GM23248 (cell line): Measurements from ENCODE around the gene GBX1. TPM values are rescaled to one million over a fixed set of nuclear protein-coding genes. Genes with fewer than 3 reads are reported as not detected.

Source experiments
- DNase-seq: peaks from one replicate; pipeline ENCODE4 v3.0.0-alpha.2; 2015
- H2AFZ ChIP-seq: fragments of 200-600 bp; sonication (generic); 2 replicates; pipeline ENCODE4 v1.6.1; 2016; ENCODE audit warnings: antibody characterized with exemption
- H3F3A ChIP-seq: fragments of 200-600 bp; sonication (generic); 2 replicates; pipeline ENCODE4 v1.6.1; 2016; ENCODE audit warnings: mild to moderate bottlenecking, antibody characterized with exemption, mixed run types; ENCODE audit not compliant: insufficient read depth
- H3K27ac ChIP-seq: fragments of 200-600 bp; sonication (generic); 2 replicates; pipeline ENCODE4 v1.5.1; 2016; ENCODE audit warnings: mild to moderate bottlenecking
- H3K27me3 ChIP-seq: fragments of 200-600 bp; sonication (generic); replicated peaks from 2 replicates; pipeline ENCODE4 v1.6.1; 2016; ENCODE audit warnings: mild to moderate bottlenecking; ENCODE audit not compliant: insufficient read depth
- H3K36me3 ChIP-seq: fragments of 200-600 bp; sonication (generic); 2 replicates; pipeline ENCODE4 v1.6.1; 2016; ENCODE audit warnings: low read depth, mild to moderate bottlenecking
- H3K4me1 ChIP-seq: fragments of 200-600 bp; sonication (generic); 2 replicates; pipeline ENCODE4 v1.6.1; 2016; ENCODE audit warnings: mild to moderate bottlenecking; ENCODE audit not compliant: insufficient read depth
- H3K4me2 ChIP-seq: fragments of 200-600 bp; sonication (generic); one replicate; pipeline ENCODE4 v1.6.1; 2016; ENCODE audit warnings: mild to moderate bottlenecking; ENCODE audit not compliant: unreplicated experiment
- H3K4me3 ChIP-seq: fragments of 200-600 bp; sonication (generic); 2 replicates; pipeline ENCODE4 v1.5.1; 2016; ENCODE audit warnings: mild to moderate bottlenecking
- H3K79me2 ChIP-seq: fragments of 200-600 bp; sonication (generic); 2 replicates; pipeline ENCODE4 v1.6.1; 2016; ENCODE audit warnings: mild to moderate bottlenecking; ENCODE audit not compliant: insufficient read depth
- H3K9ac ChIP-seq: fragments of 200-600 bp; sonication (generic); 2 replicates; pipeline ENCODE4 v1.6.1; 2016; ENCODE audit warnings: mild to moderate bottlenecking
- H3K9me2 ChIP-seq: fragments of 200-600 bp; sonication (generic); 2 replicates; pipeline ENCODE4 v1.6.1; 2016; ENCODE audit warnings: mixed run types, mild to moderate bottlenecking, moderate library complexity; ENCODE audit not compliant: insufficient read depth
- H3K9me3 ChIP-seq: fragments of 200-600 bp; sonication (generic); one replicate; pipeline ENCODE4 v1.6.1; 2017; ENCODE audit warnings: low read depth
- H4K20me1 ChIP-seq: fragments of 200-600 bp; sonication (generic); 2 replicates; pipeline ENCODE4 v1.6.0; 2016; ENCODE audit not compliant: insufficient read depth
- EZH2 ChIP-seq: fragments of 200-600 bp; sonication (generic); IDR thresholded peaks from 2 replicates; pipeline ENCODE4 v1.6.1; 2018; ENCODE audit warnings: antibody characterized with exemption, mild to moderate bottlenecking; ENCODE audit not compliant: insufficient read depth, poor library complexity, severe bottlenecking
- EZH2phosphoT487 ChIP-seq: fragments of 200-600 bp; sonication (generic); IDR thresholded peaks from 2 replicates; pipeline ENCODE4 v1.6.1; 2018; ENCODE audit warnings: antibody characterized with exemption, moderate library complexity, mild to moderate bottlenecking, low read depth; ENCODE audit not compliant: insufficient read depth
- WGBS, 2 experiments: methylation state at CpG; one replicate each; pipeline ENCODE4 v1.1.6; 2015 to 2017; ENCODE audit warnings: low lambda C conversion rate in 2 of 2, low coverage in 1 of 2; ENCODE audit errors: missing lambda C conversion rate in 2 of 2; 5-methylcytosine and 5-hydroxymethylcytosine counted together
- in situ Hi-C: fragments of 300-500 bp; cut with MboI; formaldehyde crosslinking; loops from 2 replicates; pipeline ENCODE4 v1.15.0; 2020
- polyA plus RNA-seq: library from polyadenylated mRNA; unstranded; fragments of >200 nt; fragmentation: Nextera tagmentation; extraction: Ambion mirVana; gene quantifications from 2 replicates; pipeline ENCODE4 v1.2.1, GENCODE V29; 2016
- total RNA-seq: library from RNA; depleted of rRNA; stranded (reverse); fragments of >200 nt; shearing (Covaris generic); gene quantifications from 2 replicates; pipeline ENCODE4 v1.2.3, GENCODE V29; 2014

GBX1 gene
- total and polyA plus RNA-seq, 2 experiments from 2014 or later = not detected

GRCh38 chr7:151192002-151192539, 24.6 kb upstream of the GBX1 start:
- in situ Hi-C loops = no loop called here
- H3K79me2 ChIP-seq = no peaks in the 10 kb centered on the region

GRCh38 chr7:151191544-151191943, 24.1 kb upstream of the GBX1 start:
- Histone ChIP-seq H3K4me2 (no peak overlapping the region), H3K36me3 (no peaks in the 10 kb centered on the region), H3K9ac (no peak overlapping the region), H3K79me2 (no peaks in the 10 kb centered on the region), H2AFZ (no peak overlapping the region), H3F3A (no peaks in the 10 kb centered on the region), H3K9me2 (no peaks in the 10 kb centered on the region), H4K20me1 (no peaks in the 10 kb centered on the region), H3K4me3 (no peak overlapping the region), H3K27ac (no peak overlapping the region), H3K4me1 (no peaks in the 10 kb centered on the region), H3K27me3 (peaks cover 52% of the 10 kb centered on the region), H3K9me3 (no peaks in the 10 kb centered on the region)
- TF ChIP-seq EZH2phosphoT487 (no peak), EZH2 (no peak)
- in situ Hi-C loops = no loop called here
- WGBS, 2 experiments = 68 to 71% methylated on average over 12 of the region's 12 CpGs
- no peak for DNase-seq

More at GRCh38 chr7:151192002-151192539, 24.6 kb upstream of the GBX1 start:
- Histone ChIP-seq H3K4me2 (no peak overlapping the region), H3F3A (no peaks in the 10 kb centered on the region), H3K9ac (no peak overlapping the region), H3K36me3 (no peaks in the 10 kb centered on the region), H3K9me3 (no peaks in the 10 kb centered on the region), H4K20me1 (no peaks in the 10 kb centered on the region), H3K27ac (no peak overlapping the region), H3K27me3 (peaks cover 57% of the 10 kb centered on the region), H3K4me1 (no peaks in the 10 kb centered on the region), H2AFZ (no peak overlapping the region), H3K9me2 (no peaks in the 10 kb centered on the region), H3K4me3 (no peak overlapping the region)
- no peak for DNase-seq
- 74 to 77% methylated on average over 23 of the region's 23 CpGs for WGBS, 2 experiments
- TF ChIP-seq EZH2phosphoT487 (no peak), EZH2 (no peak)

GRCh38 chr7:151189038-151189437, 21.5 kb upstream of the GBX1 start:
- Histone ChIP-seq H3K27me3 (peaks cover 32% of the 10 kb centered on the region), H3K4me3 (no peak overlapping the region), H3K4me1 (no peaks in the 10 kb centered on the region), H3K79me2 (no peaks in the 10 kb centered on the region), H3K9me3 (no peaks in the 10 kb centered on the region), H3F3A (no peaks in the 10 kb centered on the region), H3K9ac (no peak overlapping the region), H3K36me3 (no peaks in the 10 kb centered on the region), H2AFZ (no peak overlapping the region), H3K9me2 (no peaks in the 10 kb centered on the region), H4K20me1 (no peaks in the 10 kb centered on the region), H3K4me2 (no peak overlapping the region), H3K27ac (no peak overlapping the region)
- in situ Hi-C loops = no loop called here
- WGBS, 2 experiments = 24 to 31% methylated on average over 4 of the region's 4 CpGs
- DNase-seq = no peak
- TF ChIP-seq EZH2 = no peak
- TF ChIP-seq EZH2phosphoT487 = no peak

GRCh38 chr7:151188252-151188542, 20.7 kb upstream of the GBX1 start:
- 37 to 47% methylated on average over 5 of the region's 5 CpGs for WGBS, 2 experiments
- H3K79me2 ChIP-seq = no peaks in the 10 kb centered on the region

More at GRCh38 chr7:151188252-151188542, 20.7 kb upstream of the GBX1 start:
- no peak overlapping the region for H3K4me3 ChIP-seq
- H2AFZ ChIP-seq = no peak overlapping the region
- H3F3A ChIP-seq = no peaks in the 10 kb centered on the region
- H3K9ac ChIP-seq = no peak overlapping the region
- H3K27ac ChIP-seq = no peak overlapping the region
- no peaks in the 10 kb centered on the region for H3K9me3 ChIP-seq
- no peaks in the 10 kb centered on the region for H3K4me1 ChIP-seq
- no peak for TF ChIP-seq EZH2phosphoT487
- TF ChIP-seq EZH2 = no peak
- peaks cover 24% of the 10 kb centered on the region for H3K27me3 ChIP-seq
- no peak for DNase-seq
- H3K4me2 ChIP-seq = no peak overlapping the region
- no peaks in the 10 kb centered on the region for H3K9me2 ChIP-seq
- in situ Hi-C loops = no loop called here
- H3K36me3 ChIP-seq = no peaks in the 10 kb centered on the region
- H4K20me1 ChIP-seq = no peaks in the 10 kb centered on the region
